Psoas muscle (tissue), 8 donors: ENCODE measurements around the gene ATG7. TPM values are rescaled to one million over a fixed set of nuclear protein-coding genes. Genes with fewer than 3 reads are reported as not detected.

Experiments
- ATAC-seq, 4 donors: fragments of 200-7000 bp; cut with Tn5 transposase; one replicate each; pipeline ENCODE4 v1.9.1; 2020; ENCODE audit warnings: moderate library complexity in 3 of 4, mild to moderate bottlenecking in 2 of 4
- DNase-seq, 2 donors: peaks; one replicate each; pipeline ENCODE4 v3.0.0-alpha.2; 2020
- H3K27ac ChIP-seq: fragments of 200-600 bp; one replicate; pipeline ENCODE4 v1.8.0; 2022
- H3K27me3 ChIP-seq, 3 donors: fragments of 200-600 bp in 1 of 3; one replicate each; pipeline versions ENCODE4 v1.6.1 to v1.8.0; 2013 to 2022; ENCODE audit warnings: low read length in 2 of 3, mild to moderate bottlenecking in 2 of 3, moderate library complexity in 1 of 3; ENCODE audit not compliant: insufficient read depth in 3 of 3
- H3K36me3 ChIP-seq, 2 donors: fragments of 200-600 bp in 1 of 2; one replicate each; pipeline versions ENCODE4 v1.6.1 to v1.8.0; 2013 to 2022; ENCODE audit warnings: low read depth in 1 of 2, mild to moderate bottlenecking in 1 of 2, moderate library complexity in 1 of 2; ENCODE audit not compliant: insufficient read depth in 1 of 2
- H3K4me1 ChIP-seq: fragments of 200-600 bp; one replicate; pipeline ENCODE4 v1.8.0; 2022
- H3K4me3 ChIP-seq: fragments of 200-600 bp; one replicate; pipeline ENCODE4 v1.8.0; 2022; ENCODE audit warnings: mild to moderate bottlenecking
- H3K9me3 ChIP-seq: fragments of 200-600 bp; one replicate; pipeline ENCODE4 v1.8.0; 2022
- CTCF ChIP-seq: fragments of 200-600 bp; IDR thresholded peaks from one replicate; pipeline ENCODE4 v1.8.0; 2022; ENCODE audit warnings: antibody characterized with exemption
- WGBS, 3 donors: extraction: QIAGEN DNeasy Blood & Tissue Kit; methylation state at CpG; one replicate each; pipeline versions ENCODE4 v1.1.6 to v1.1.7; 2013; 5-methylcytosine and 5-hydroxymethylcytosine counted together
- intact Hi-C, 2 donors: fragments of 100-400 bp; cut with DNase I; formaldehyde crosslinking; loops; one replicate each; pipeline versions ENCODE4 v1.11.0 to v1.14.2; 2022
- polyA plus RNA-seq, 3 donors: library from polyadenylated mRNA; stranded (reverse); fragments of 200-250 nt; gene quantifications; one replicate each; pipeline ENCODE4 v1.2.3, GENCODE V29; 2013
- total RNA-seq, 4 donors: library from RNA; stranded (reverse); fragmentation: NEBNext Ultra II Directional in 2 of 4; extraction: Animal tissue kit (Norgen Biotek cat#: 25700) in 2 of 4; gene quantifications; one replicate each; pipeline versions ENCODE4 v1.2.1 to v1.2.4, GENCODE V29; 2021 to 2023
- donor health status: healthy with polysubstance abuse.
- donor health status: DM: no; HTN: no; CAD: no; lungs with moderate emphysema.
- donor health status: Bipolar disorder and iron deficiency.
- donor health status: healthy.
- donor health status: DM: yes; HTN: yes; CAD: no.
- donor health status: DM: no; HTN: no; CAD: no.
- donor health status: DM: no; HTN: no; CAD: no.
- donor health status: DM: yes; HTN: yes; CAD: no.

Gene ATG7
- total and polyA plus RNA-seq, 7 donors: 5.9 to 15.0 (median 13.5) TPM

GRCh38 chr3:11447584-11448200 is 175.5 kb downstream of the ATG7 start:
- Histone ChIP-seq H3K27ac (no peak overlapping the region), H3K27me3 (no peaks in the 10 kb centered on the region), H3K9me3 (no peaks in the 10 kb centered on the region), H3K36me3 (no peaks in the 10 kb centered on the region), H3K4me1 (no peaks in the 10 kb centered on the region), H3K4me3 (no peak overlapping the region)
- no peak for TF ChIP-seq CTCF
- no peak for DNase-seq
- WGBS, 3 donors: 23 to 38% (median 37%) methylated on average over 2 of the region's 2 CpGs
- intact Hi-C loops: loop anchor here in 1 of 2 donors (5.0 kb wide), 1 partner anchor 60 kb away; no protein-coding TSS in a partner anchor
- ATAC-seq: no peak

- no peak for TF ChIP-seq CTCF
- Histone ChIP-seq H3K27me3 (no peaks in the 10 kb centered on the region), H3K9me3 (no peaks in the 10 kb centered on the region), H3K4me1 (peaks cover 9% of the 10 kb centered on the region), H3K4me3 (no peak overlapping the region), H3K27ac (no peak overlapping the region), H3K36me3 (no peaks in the 10 kb centered on the region)
- intact Hi-C loops: no loop called here
- WGBS, 3 donors: 88 to 94% (median 91%) methylated on average over 2 of the region's 2 CpGs
- no peak for DNase-seq
- no peak for ATAC-seq
Measured at GRCh38 chr3:11450015-11450414, 177.8 kb downstream of the ATG7 start.

- 83 to 94% (median 83%) methylated on average over 5 of the region's 5 CpGs for whole genome bisulfite sequencing, 3 donors
- no peak for TF ChIP-seq CTCF
- H3K36me3 ChIP-seq: no peaks in the 10 kb centered on the region
- H3K27me3 ChIP-seq: no peaks in the 10 kb centered on the region
- peak in 1 of 4 donors; percentile 24 for ATAC-seq
- H3K4me1 ChIP-seq: peaks cover 9% of the 10 kb centered on the region
- no peak overlapping the region for H3K4me3 ChIP-seq
- no peak overlapping the region for H3K27ac ChIP-seq
- no peaks in the 10 kb centered on the region for H3K9me3 ChIP-seq
- intact Hi-C loops: no loop called here
- DNase-seq: no peak
Measured at GRCh38 chr3:11452312-11452711, 180.1 kb downstream of the ATG7 start.

- WGBS, 3 donors: 47 to 64% (median 48%) methylated on average over 14 of the region's 14 CpGs
- ATAC-seq: peak in 3 of 4 donors; percentile 38 to 63 (median 63)
- Histone ChIP-seq H3K4me3 (no peak overlapping the region), H3K9me3 (no peaks in the 10 kb centered on the region), H3K27ac (peak overlapping the region; percentile 23), H3K36me3 (no peaks in the 10 kb centered on the region), H3K27me3 (no peaks in the 10 kb centered on the region), H3K4me1 (peaks cover 9% of the 10 kb centered on the region)
- no peak for TF ChIP-seq CTCF
- intact Hi-C loops: no loop called here
- no peak for DNase-seq
Measured at GRCh38 chr3:11452885-11453847, 181.0 kb downstream of the ATG7 start.
